Stomach (tissue), 4 donors: Measurements from ENCODE around the gene QPRT.
"Not testable (repeated sequence)": the region's sequence is repeated elsewhere in the genome, so short reads cannot be mapped to it uniquely, and the experiment has no call there.

ENCODE experiments used
- EP300 ChIP-seq: sonication (generic); formaldehyde crosslinking; IDR thresholded peaks from one replicate; pipeline ENCODE4 v1.6.1; 2017; ENCODE audit warnings: antibody characterized with exemption
- POLR2A ChIP-seq, 4 donors: fragments of 450-650 bp; IDR thresholded peaks; one replicate each; pipeline ENCODE4 v1.6.1; 2016; ENCODE audit warnings: antibody characterized with exemption in 4 of 4, control low read depth in 2 of 4, mild to moderate bottlenecking in 1 of 4, moderate library complexity in 1 of 4
- POLR2AphosphoS5 ChIP-seq, 3 donors: sonication (generic); formaldehyde crosslinking; IDR thresholded peaks; one replicate each; pipeline ENCODE4 v1.6.1; 2016; ENCODE audit warnings: antibody characterized with exemption in 3 of 3
- TF ChIP-seq, protein P1 (sequence below), 7 experiments: fragments of 450-650 bp in 4 of 7; fragments of 200-600 bp in 3 of 7; sonication (generic) in 3 of 7; IDR thresholded peaks; one replicate each; pipeline ENCODE4 v1.5.1; 2016 to 2019; ENCODE audit warnings: antibody characterized with exemption in 7 of 7, control low read depth in 2 of 7, mild to moderate bottlenecking in 1 of 7

DNA sequence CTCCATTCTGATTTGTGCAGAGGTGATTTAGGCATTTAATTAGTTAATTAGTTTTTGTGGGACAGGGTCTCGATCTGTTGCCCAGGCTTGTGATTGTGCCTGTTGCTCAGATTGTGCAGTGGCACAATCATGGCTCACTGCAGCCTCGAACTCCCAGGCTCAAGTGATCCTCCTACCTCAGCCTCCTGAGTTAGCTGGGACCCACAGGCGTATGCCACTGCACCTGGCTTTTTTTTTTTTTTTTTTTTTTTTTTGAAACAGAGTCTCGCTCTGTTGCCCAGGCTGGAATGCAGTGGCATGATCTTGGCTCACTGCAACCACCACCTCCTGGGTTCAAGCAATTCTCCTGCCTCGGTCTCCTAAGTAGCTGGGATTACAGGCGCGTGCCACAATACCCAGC, 25.1 kb upstream of the QPRT start:
- TF ChIP-seq, protein P1, sequence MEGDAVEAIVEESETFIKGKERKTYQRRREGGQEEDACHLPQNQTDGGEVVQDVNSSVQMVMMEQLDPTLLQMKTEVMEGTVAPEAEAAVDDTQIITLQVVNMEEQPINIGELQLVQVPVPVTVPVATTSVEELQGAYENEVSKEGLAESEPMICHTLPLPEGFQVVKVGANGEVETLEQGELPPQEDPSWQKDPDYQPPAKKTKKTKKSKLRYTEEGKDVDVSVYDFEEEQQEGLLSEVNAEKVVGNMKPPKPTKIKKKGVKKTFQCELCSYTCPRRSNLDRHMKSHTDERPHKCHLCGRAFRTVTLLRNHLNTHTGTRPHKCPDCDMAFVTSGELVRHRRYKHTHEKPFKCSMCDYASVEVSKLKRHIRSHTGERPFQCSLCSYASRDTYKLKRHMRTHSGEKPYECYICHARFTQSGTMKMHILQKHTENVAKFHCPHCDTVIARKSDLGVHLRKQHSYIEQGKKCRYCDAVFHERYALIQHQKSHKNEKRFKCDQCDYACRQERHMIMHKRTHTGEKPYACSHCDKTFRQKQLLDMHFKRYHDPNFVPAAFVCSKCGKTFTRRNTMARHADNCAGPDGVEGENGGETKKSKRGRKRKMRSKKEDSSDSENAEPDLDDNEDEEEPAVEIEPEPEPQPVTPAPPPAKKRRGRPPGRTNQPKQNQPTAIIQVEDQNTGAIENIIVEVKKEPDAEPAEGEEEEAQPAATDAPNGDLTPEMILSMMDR (IDR thresholded peaks at IDR 0.05) = not testable (repeated sequence)
- not testable (repeated sequence) for TF ChIP-seq EP300; POLR2A (IDR thresholded peaks at IDR 0.05); POLR2AphosphoS5 (IDR thresholded peaks at IDR 0.05)
